Mucosa of descending colon (tissue), 3 donors: ENCODE results near the gene FAXDC2. TPM values are rescaled to one million over a fixed set of nuclear protein-coding genes. Genes with fewer than 3 reads are reported as not detected.

Experiments used
- ATAC-seq: fragments of 200-7000 bp; cut with Tn5 transposase; one replicate; pipeline ENCODE4 v1.9.1; 2020; ENCODE audit warnings: mild to moderate bottlenecking, moderate library complexity
- DNase-seq, 3 donors: peaks; one replicate each; pipeline ENCODE4 v3.0.0-alpha.2; 2020
- H3K36me3 ChIP-seq: fragments of 200-600 bp; one replicate; pipeline ENCODE4 v1.8.0; 2021; ENCODE audit warnings: low read depth, mild to moderate bottlenecking
- H3K4me1 ChIP-seq: fragments of 200-600 bp; one replicate; pipeline ENCODE4 v1.8.0; 2021; ENCODE audit warnings: low read depth, mild to moderate bottlenecking
- H3K4me3 ChIP-seq: fragments of 200-600 bp; one replicate; pipeline ENCODE4 v1.8.0; 2021; ENCODE audit warnings: mild to moderate bottlenecking
- H3K9me3 ChIP-seq: fragments of 200-600 bp; one replicate; pipeline ENCODE4 v1.8.0; 2021; ENCODE audit warnings: mild to moderate bottlenecking
- CTCF ChIP-seq: fragments of 200-600 bp; IDR thresholded peaks from one replicate; pipeline ENCODE4 v1.8.0; 2022; ENCODE audit warnings: antibody characterized with exemption, mild to moderate bottlenecking
- intact Hi-C, 2 donors: fragments of 100-400 bp; cut with DNase I in 1 of 2; cut with micrococcal nuclease in 1 of 2; formaldehyde crosslinking; loops; one replicate each; pipeline versions ENCODE4 v1.11.0 to v1.11.1; 2022; cut with DNase I, micrococcal nuclease
- total RNA-seq, 3 donors: library from RNA; stranded (reverse); fragmentation: NEBNext Ultra II Directional in 2 of 3; extraction: Animal tissue kit (Norgen Biotek cat#: 25700) in 2 of 3; gene quantifications; one replicate each; pipeline versions ENCODE4 v1.2.1 to v1.2.4, GENCODE V29; 2021 to 2023
- donor health status: DM: no; HTN: no; CAD: no; lungs with moderate emphysema.
- donor health status: DM: no; HTN: no; CAD: no.
- donor health status: DM: no; HTN: yes; CAD: no.

Gene FAXDC2
- total RNA-seq, 3 donors from 2014 or later = 18.1 to 55.9 (median 20.9) TPM

- H3K4me1 ChIP-seq = no peaks in the 10 kb centered on the region
- intact Hi-C loops = no loop called here
- no peak overlapping the region for H3K4me3 ChIP-seq
- ATAC-seq (peak; percentile 68), DNase-seq (no peak)
- H3K9me3 ChIP-seq = no peaks in the 10 kb centered on the region
- peaks cover 3% of the 10 kb centered on the region for H3K36me3 ChIP-seq
- TF ChIP-seq CTCF = no peak
Measured at GRCh38 chr5:154895606-154896561, 45.5 kb upstream of the FAXDC2 start.

- H3K9me3 ChIP-seq = no peaks in the 10 kb centered on the region
- intact Hi-C loops = no loop called here
- no peaks in the 10 kb centered on the region for H3K4me1 ChIP-seq
- ATAC-seq (no peak), DNase-seq (no peak)
- H3K4me3 ChIP-seq = no peak overlapping the region
- TF ChIP-seq CTCF = no peak
- peaks cover 2% of the 10 kb centered on the region for H3K36me3 ChIP-seq
Measured at GRCh38 chr5:154893381-154893780, 43.0 kb upstream of the FAXDC2 start.

- intact Hi-C loops = no loop called here
- Histone ChIP-seq H3K4me1 (no peaks in the 10 kb centered on the region), H3K36me3 (peaks cover 5% of the 10 kb centered on the region), H3K4me3 (no peak overlapping the region), H3K9me3 (peaks cover 1% of the 10 kb centered on the region)
- ATAC-seq = no peak
- no peak for TF ChIP-seq CTCF
- no peak for DNase-seq
Measured at GRCh38 chr5:154892369-154892771, 42.0 kb upstream of the FAXDC2 start.

GRCh38 chr5:154885439-154885838 lies 35.0 kb upstream of the FAXDC2 start:
- intact Hi-C loops = no loop called here
- Histone ChIP-seq H3K36me3 (peaks cover 12% of the 10 kb centered on the region), H3K4me3 (no peak overlapping the region), H3K4me1 (no peaks in the 10 kb centered on the region), H3K9me3 (peaks cover 24% of the 10 kb centered on the region)
- DNase-seq (no peak), ATAC-seq (no peak)
- no peak for TF ChIP-seq CTCF

GRCh38 chr5:154884424-154884823 lies 34.0 kb upstream of the FAXDC2 start:
- DNase-seq = no peak
- no peak overlapping the region for H3K4me3 ChIP-seq
- H3K36me3 ChIP-seq = peaks cover 12% of the 10 kb centered on the region
- ATAC-seq = no peak
- no peak for TF ChIP-seq CTCF
- intact Hi-C loops = no loop called here
- H3K4me1 ChIP-seq = no peaks in the 10 kb centered on the region
- peaks cover 24% of the 10 kb centered on the region for H3K9me3 ChIP-seq
